Stimulated activated naive CD4-positive, alpha-beta T cell (primary cell): ENCODE measurements around the gene CPD.
"Not testable (repeated sequence)": the region's sequence is repeated elsewhere in the genome, so short reads cannot be mapped to it uniquely, and the experiment has no call there.

Experiments
- DNase-seq, 6 experiments: peaks; one replicate each; lab custom pipeline; 2025; lab: John Stamatoyannopoulos, UW

Gene CPD

GRCh38 chr17:30429155-30429554, 50.4 kb downstream of the CPD start:
- no peak for DNase-seq

- DNase-seq: no peak
Observed at GRCh38 chr17:30433514-30433913, 54.8 kb downstream of the CPD start.

DNA sequence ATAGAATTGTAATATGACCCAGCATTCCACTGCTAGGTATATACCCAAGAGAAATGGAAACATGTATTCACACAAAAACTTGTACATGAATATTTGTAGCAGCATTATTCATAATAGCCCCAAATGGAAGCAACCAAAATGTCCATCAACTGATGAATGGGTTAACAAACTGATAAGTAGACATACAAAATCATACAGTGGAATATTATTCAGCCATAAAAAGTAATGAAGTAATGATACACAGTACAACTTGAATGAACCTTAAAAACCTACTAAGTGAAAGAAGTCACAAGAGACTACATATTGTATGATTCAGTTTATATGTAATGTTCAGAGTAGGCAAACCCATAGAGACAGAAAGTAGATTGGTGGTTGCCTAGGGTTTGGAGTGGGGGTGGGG, 58.0 kb downstream of the CPD start:
- DNase-seq: no peak

- no peak for DNase-seq
Observed at GRCh38 chr17:30443721-30444120, 65.0 kb downstream of the CPD start.

DNA sequence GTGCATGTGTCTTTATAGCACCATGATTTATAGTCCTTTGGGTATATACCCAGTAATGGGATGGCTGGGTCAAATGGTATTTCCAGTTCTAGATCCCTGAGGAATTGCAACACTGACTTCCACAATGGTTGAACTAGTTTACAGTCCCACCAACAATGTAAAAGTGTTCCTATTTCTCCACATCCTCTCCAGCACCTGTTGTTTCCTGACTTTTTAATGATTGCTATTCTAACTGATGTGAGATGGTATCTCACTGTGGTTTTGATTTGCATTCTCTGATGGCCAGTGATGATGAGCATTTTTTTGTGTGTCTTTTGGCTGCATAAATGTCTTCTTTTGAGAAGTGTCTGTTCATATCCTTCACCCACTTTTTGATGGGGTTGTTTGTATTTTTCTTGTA, 67.9 kb downstream of the CPD start:
- not testable (repeated sequence) for DNase-seq

GRCh38 chr17:30449480-30449879, 70.8 kb downstream of the CPD start:
- DNase-seq: no peak

DNA sequence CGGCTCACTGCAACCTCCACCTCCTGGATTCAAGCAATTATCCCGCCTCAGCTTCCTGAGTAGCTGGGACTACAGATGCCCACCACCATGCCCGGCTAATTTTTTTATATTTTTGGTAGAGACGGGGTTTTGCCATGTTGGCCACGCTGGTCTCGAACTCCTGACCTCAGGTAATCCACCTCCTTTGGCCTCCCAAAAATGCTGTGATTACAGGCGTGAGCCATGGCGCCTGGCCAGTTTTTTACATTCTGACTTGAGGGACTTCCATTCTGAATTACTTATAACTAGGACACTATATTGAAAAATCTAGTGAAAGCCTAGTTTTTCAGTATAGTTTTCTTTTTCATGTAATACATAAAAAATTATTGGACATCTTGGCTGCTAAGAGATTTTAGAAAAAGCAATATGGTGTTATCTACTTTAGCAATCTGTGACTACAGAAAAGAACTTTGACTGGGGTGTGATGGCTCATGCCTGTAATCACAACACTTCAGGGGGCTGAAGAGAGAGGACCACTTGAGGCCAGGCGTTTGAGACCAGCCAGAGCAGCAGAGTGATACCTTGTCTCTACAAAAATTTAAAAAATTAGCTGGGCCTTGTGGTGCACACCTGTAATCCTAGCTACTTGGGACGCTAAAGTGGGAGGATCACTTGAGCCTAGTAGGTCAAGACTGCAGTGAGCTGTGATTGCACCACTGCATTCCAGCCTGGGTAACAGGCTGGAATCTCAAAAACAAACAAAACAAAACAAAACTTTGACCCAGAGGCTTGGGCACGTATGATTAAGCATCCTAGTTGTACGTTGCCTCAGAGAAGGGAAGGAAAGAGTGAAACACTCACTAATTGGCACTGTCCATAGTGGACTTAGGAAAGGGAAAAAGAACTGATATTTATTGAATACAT, 71.6 kb downstream of the CPD start:
- no peak for DNase-seq

DNA sequence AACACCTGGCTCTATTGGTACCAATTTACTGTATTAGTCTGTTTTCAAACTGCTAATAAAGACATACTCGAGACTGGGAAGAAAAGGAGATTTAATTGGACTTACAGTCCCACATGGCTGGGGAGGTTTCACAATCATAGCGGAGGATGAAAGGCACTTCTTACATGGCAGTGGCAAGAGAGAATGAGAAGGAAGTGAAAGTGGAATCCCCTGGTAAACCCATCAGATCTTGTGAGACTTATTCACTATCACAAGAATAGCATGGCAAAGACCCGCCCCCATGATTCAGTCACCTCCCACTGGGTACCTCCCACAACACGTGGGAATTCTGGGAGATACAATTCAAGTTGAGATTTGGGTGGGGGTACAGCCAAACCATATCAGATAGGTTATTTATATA, 75.9 kb downstream of the CPD start:
- DNase-seq: no peak

- no peak for DNase-seq
Observed at GRCh38 chr17:30458371-30458770, 79.6 kb downstream of the CPD start.

DNA sequence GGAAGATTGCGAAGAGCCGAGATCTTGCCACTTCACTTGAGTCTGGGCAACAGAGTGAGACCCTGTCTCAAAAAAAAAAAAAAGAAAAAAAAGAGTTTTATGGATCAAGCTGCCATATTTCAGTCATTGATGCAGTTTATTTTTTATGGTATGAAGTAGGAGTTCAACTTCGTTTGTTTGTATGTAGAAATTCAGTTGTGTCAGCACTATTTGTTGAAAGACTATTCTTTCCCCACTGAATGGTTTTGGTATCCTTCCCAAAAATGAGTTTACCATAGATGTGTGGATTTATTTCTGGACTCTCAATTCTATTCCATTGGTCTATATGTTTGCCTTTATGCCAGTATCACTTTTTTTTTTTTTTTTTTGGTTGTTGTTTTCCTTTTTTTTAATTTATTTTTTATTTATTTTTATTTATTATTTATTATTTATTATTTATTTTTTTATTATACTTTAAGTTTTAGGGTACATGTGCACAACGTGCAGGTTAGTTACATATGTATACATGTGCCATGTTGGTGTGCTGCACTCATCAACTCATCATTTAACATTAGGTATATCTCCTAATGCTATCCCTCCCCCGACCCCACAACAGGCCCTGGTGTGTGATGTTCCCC, 80.2 kb downstream of the CPD start:
- DNase-seq: not testable (repeated sequence)

- no peak for DNase-seq
Observed at GRCh38 chr17:30468465-30468864, 89.7 kb downstream of the CPD start.

GRCh38 chr17:30472238-30472890, 93.6 kb downstream of the CPD start:
- no peak for DNase-seq

DNA sequence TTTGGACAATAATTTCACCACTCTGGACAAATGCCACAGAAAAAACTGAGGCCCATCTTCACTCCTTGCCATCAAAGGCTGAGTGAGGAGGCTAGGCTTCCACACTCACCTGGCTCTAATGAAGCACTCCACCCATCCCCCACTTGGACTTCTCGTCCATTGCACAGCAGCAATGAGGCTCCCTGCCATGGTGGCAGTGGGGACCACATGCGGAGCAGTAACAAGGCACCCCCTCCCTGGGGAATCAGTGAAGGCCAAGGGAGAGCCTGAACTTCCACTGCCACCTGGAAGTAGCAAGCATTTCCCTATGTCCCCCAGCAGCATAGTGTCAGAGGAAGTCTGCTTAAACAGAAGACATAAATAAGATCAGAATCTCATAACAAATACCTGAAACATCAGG, 96.5 kb downstream of the CPD start:
- DNase-seq: no peak

- DNase-seq: peak in 1 of 6 experiments; percentile 54
Observed at GRCh38 chr17:30476726-30477082, 98.0 kb downstream of the CPD start.

GRCh38 chr17:30477083-30477773, 98.5 kb downstream of the CPD start, which contains the start of gene GOSR1:
TSS of gene GOSR1 (plus strand) at chr17:30477408. CDS start at chr17:30477434, 26 bp downstream.
- DNase-seq: peak; percentile 81 to 91 (median 88)

DNA sequence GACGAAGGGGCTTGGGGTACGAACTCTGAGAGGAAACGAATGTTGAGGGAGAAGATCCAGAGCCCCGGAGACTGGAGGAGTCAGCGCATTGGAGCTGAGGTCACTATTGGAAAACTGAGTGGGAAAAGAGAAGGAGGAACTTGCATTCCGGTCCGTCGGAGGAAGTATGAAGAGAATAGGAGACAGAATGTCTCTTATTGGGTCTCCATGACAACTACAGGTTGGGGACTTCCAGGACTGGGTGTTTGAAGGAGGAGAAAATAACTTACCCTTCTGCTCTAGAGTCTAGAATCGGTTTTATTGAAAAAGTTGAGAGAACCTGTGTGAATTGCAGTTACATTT, 99.0 kb downstream of the CPD start:
- DNase-seq: peak in 4 of 6 experiments; percentile 16 to 56 (median 38)

GRCh38 chr17:30482555-30482954, 103.8 kb downstream of the CPD start:
- DNase-seq: no peak

DNA sequence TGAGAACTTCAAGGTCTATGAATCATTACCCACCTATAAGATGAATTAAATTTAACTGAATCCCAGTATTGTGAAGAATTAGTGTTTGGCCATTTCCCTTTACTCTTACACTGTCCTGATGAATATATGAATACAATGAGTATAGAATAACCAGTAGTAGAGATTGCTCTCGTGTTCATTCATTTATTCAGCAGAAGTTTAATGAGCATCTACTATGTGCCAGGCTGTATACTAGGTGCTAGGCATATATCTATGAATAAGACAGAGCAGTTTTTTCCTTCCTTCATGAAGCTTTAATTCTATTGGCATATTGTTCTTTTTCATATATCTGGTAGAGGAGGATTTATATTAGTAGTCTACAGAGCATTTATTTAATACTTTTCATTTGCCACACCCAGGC, 104.4 kb downstream of the CPD start:
- DNase-seq: no peak

DNA sequence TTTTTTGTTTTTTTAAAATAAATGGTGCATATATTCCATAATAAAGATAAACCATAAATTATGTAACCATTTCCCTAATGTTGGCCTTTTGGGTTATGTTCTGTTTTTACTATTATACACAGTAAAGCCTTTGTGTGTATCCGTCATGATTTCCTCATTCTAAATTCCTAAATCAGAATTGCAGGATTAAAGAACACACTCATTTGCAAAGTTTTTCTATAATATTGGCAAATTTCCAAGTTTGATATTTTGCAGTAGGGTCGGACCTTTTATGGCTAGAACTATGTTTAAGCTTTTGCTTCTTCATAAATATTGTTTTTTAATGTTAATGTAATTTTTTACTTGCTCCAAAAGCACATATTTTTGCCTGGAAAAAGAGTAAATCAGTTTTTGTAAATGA, 115.1 kb downstream of the CPD start:
- DNase-seq: no peak

GRCh38 chr17:30495586-30495985, 116.9 kb downstream of the CPD start:
- DNase-seq: no peak

GRCh38 chr17:30503558-30503957, 124.8 kb downstream of the CPD start:
- DNase-seq: no peak

DNA sequence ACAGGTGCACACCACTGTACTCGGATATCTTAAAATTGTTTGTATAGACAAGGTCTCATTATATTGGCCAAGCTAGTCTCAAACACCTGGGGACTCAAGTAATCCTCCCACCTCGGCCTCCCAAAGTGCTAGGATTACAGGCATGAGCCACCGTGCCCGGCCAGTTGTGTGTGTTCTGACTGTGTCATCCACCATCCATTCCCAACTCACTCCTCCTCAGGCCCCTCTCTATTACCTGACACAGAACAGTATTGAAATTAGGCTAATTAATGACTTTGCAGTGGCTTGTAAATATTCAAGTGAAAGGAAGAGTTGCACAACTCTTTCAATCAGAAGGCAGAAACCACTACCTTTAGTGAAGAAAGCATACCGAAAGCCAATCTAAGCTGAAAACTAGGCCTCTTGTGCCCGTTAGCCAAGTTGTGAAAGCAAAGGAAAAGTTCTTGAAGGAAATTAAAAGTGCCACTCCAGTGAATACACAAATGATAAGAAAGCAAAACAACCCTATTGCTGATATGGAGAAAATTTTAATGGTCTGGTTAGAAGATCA, 127.2 kb downstream of the CPD start:
- DNase-seq: no peak
